ENCODE measurements around the gene SPATA19.

GRCh38 chr11:133821776-133822175 lies 23.5 kb downstream of the SPATA19 start:
- TF ChIP-seq CTCF (conservative IDR thresholded peaks at IDR 0.05) (peak; percentile 88), ZFX (IDR thresholded peaks at IDR 0.05) (no peak)

Data from C4-2B (cell line).